OCI-M1 (cell line): Measurements from ENCODE around the gene FAM131C.

Source experiments
- DNase-seq: peaks from one replicate; lab custom pipeline; 2025; lab: John Stamatoyannopoulos, UW

The FAM131C gene

GRCh38 chr1:16015960-16016901 lies 57.2 kb downstream of the FAM131C start:
- DNase-seq = no peak

- no peak for DNase-seq
Measured at GRCh38 chr1:16015491-16015890, 58.0 kb downstream of the FAM131C start.

- peak; percentile 65 for DNase-seq
Measured at GRCh38 chr1:16014509-16015482, 58.7 kb downstream of the FAM131C start.

- no peak for DNase-seq
Measured at GRCh38 chr1:16013908-16014258, 59.6 kb downstream of the FAM131C start.

- peak; percentile 77 for DNase-seq
Measured at GRCh38 chr1:16013220-16013907, 60.1 kb downstream of the FAM131C start.

GRCh38 chr1:16012590-16013219 lies 60.7 kb downstream of the FAM131C start:
- DNase-seq = peak; percentile 82

- DNase-seq = no peak
Measured at GRCh38 chr1:16011936-16012589, 61.4 kb downstream of the FAM131C start.

GRCh38 chr1:16010837-16011236 lies 62.6 kb downstream of the FAM131C start:
- no peak for DNase-seq

GRCh38 chr1:16009678-16010077 lies 63.8 kb downstream of the FAM131C start:
- no peak for DNase-seq

GRCh38 chr1:16009030-16009460 lies 64.4 kb downstream of the FAM131C start:
- peak; percentile 83 for DNase-seq
